ENCODE data around the gene FBXL19.

DNA sequence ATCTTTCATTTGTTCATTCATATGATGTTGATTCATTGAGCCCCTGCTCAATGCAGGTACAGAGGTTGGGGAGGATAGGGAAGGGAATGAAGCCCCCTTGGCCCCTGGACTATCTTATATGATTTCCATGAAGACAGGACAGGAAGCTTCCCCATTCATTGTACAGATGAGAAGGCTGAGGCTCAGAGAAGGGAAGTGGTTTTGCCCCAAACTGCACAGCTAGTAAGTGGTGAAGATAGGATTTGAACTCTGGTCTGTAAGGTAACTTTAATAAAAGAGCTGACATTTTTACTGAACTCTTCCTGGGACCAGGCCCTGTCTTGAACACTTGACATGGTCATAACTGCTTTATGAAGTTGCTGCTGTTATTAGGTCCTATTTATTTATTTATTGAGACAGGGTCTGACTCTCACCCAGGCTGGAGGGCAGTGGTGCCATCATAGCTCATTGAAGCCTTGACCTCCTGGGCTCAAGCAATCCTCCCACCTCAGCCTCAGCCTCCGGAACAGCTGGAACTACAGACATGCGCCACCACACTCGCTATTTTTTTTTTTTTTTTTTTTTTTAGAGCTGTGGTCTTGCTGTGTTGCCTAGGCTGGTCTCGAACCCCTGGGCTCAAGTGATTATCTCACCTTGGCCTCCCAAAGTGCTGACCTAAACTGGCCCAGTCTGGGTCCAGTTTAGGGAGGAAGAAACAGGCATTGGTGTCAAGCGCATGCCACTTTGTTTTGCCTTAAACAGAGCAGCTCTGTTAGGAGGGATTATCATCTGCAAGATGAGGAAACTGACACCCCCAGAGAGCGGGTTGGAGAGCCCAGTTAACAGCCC is 22.0 kb upstream of the FBXL19 start:
- no peak for TF ChIP-seq POLR2A (IDR thresholded peaks at IDR 0.05)
- TF ChIP-seq, protein P1, sequence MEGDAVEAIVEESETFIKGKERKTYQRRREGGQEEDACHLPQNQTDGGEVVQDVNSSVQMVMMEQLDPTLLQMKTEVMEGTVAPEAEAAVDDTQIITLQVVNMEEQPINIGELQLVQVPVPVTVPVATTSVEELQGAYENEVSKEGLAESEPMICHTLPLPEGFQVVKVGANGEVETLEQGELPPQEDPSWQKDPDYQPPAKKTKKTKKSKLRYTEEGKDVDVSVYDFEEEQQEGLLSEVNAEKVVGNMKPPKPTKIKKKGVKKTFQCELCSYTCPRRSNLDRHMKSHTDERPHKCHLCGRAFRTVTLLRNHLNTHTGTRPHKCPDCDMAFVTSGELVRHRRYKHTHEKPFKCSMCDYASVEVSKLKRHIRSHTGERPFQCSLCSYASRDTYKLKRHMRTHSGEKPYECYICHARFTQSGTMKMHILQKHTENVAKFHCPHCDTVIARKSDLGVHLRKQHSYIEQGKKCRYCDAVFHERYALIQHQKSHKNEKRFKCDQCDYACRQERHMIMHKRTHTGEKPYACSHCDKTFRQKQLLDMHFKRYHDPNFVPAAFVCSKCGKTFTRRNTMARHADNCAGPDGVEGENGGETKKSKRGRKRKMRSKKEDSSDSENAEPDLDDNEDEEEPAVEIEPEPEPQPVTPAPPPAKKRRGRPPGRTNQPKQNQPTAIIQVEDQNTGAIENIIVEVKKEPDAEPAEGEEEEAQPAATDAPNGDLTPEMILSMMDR (IDR thresholded peaks at IDR 0.05): no peak

Measured in body of pancreas (tissue), 4 donors.